Superior temporal gyrus (tissue), 1 donor: ENCODE measurements around the gene INTS1.

Experiments
- DNase-seq: peaks from one replicate; pipeline ENCODE4 v3.0.0-alpha.2; 2016; ENCODE audit errors: extremely low spot score

The INTS1 gene

GRCh38 chr7:1431226-1431625, 73.0 kb downstream of the INTS1 start:
- DNase-seq: no peak

DNA sequence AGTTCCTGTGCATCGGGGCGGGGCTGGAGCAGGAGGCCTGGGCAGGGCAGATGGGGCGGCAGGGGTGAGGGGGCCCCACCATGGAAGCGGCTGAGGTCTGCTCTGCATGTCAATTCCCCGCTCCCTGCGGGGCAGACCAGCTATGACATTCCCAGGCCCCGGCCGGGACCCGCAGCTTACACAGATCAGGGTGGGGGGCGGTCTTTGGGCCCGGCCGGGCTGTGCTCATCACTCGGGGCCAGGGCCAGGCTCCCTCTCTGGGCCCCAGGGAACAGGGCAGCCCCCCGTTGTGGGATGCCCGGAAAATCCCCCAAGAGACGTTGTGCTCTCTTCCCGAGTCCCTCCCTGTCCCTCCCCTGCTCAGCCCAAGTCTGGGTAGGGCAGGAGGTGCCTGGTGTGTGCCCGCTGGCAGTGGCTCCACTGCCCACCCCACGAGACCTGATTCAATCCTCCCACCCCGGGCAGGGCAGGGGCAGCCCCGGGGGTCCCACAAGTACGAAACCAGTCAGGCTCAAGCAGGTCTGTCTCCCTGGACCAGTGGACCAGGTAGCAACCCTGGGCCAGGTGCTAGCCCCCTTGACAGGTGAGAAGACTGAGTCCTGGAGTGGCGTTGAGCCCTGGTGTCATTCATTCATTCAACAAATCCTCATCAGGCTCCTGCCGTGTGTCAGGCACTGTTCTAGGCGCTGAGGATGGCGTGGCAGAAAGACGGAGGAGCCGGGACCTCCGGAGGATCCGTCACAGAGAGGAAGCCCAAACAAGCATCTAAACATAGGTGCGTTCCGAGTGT, 73.9 kb downstream of the INTS1 start:
- DNase-seq: no peak

DNA sequence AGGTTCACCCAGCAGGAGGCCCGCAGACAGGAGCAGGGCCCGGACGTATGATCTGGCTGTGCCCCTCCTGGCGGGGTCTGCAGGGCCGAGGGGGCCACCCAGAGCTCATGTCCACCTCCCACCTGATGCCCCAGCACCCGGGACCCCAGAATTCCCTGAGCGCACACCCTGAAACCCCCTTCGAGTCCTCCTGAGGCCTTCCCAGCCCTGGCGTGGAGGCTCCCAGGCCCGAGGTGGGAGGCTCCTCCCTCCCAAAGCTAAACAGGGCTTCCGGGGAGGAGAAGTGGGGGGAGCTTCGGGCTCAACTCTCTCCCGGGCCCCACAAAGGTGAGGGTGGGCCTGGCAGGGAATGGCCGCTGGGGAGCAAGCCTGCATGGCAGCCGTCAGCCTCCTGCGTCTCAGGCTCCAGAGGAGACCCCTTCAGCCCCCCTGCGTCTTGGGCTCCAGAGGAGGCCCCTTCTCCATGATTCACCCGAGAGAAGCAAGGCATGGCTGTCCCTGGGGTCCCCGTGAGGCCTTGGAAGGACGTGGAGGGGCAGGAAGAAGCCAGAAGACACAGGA, 75.2 kb downstream of the INTS1 start:
- no peak for DNase-seq

GRCh38 chr7:1427064-1427657, 77.0 kb downstream of the INTS1 start:
- no peak for DNase-seq

- DNase-seq: no peak
These were observed 77.7 kb downstream of the INTS1 start for GRCh38 chr7:1426474-1426873.

DNA sequence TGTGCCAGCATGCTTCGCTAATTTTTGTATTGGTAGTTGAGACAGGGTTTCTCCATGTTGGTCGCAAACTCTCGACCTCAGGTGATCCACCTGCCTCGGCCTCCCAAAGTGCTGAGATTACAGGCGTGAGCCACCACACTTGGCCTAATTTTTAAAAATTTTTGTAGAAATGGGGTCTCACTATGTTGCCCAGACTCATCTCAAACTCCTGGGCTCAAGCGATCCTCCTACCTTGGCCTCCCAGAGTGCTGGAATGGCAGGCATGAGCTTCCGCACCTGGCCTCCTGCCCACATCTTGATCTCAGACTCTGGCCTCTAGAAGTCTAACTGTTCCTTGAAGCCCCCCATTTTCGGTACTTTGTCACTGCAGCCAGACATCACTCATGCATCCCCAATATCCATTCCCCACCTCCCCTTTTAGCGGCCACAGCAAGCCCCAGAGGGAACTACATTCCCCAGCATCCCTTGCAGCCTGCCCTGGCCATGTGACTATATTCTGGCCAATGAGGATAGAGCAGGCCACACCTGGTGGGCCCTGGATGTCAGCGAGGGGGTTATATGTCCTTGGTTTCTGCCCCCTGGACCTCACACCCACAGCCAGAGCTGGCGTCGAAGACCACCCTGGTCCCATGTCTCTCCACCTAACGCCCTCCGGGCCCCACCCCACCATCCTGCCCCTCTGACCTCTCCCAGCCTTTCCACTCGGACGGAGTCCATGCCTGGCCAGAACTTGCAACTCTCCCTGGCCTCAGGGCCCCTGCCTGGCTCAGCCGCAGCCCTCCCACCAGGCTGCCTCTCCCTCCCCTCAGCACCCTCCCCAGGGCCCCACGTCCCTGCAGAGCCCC, 78.7 kb downstream of the INTS1 start:
- no peak for DNase-seq

GRCh38 chr7:1424041-1424440, 80.1 kb downstream of the INTS1 start:
- no peak for DNase-seq

DNA sequence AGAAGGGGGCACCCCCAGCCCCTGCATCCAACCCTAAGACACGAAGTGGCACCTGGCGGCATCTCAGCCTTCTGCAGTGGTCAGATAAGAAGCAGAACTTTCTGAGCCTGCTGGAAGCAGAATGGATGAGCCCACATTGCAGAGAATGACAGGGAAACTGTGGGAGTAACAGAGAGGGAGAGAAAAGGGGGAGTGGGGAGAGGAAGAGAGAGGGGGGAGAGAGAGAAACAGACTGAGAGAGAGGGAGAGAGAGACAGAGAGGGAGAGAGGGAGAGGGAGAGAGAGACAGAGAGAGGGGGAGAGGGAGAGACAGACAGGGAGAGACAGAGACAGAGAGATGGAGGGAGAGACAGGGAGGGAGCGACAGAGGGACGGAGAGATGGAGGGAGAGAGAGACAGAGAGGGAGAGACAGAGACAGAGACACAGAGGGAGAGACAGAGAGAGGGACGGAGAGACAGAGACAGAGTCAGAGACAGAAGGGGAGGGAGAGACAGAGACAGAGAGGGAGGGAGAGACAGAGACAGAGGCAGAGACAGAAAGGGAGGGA, 80.9 kb downstream of the INTS1 start:
- no peak for DNase-seq

DNA sequence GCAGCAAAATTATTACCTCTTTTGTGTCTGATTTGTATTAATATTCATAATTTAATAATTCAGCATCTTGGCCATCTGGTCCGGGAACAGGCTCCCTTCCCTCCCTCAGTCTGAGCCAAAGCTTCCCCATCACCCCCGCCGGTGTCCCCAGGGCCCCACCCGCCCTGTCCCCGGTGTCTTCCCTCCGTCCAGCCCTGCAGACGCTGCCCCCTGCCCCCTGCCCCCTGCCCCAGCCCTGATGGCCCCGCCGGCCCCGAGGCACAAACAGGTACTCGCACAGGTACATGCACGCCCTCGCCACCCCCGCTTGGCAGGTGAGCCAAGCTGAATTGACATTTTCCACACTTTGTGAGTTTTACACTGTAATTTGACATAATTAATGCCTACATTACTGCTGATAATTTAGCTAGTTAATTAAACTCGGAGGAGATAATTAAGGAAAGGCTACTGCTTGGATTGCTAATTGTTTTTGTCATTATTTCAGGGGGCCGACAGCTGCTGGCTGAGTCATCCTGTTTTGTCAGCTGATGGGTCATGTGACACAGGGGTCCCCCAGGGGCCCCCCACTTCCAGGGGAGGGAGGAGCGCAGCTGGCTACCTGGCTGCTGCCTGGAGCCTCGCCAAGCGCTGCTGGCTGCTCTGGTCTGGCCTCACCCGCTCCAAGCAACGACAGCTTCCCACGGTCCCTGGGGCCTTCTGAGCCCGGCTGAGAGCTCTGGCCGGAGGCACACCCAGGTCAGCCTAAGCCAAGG, 81.5 kb downstream of the INTS1 start:
- no peak for DNase-seq

DNA sequence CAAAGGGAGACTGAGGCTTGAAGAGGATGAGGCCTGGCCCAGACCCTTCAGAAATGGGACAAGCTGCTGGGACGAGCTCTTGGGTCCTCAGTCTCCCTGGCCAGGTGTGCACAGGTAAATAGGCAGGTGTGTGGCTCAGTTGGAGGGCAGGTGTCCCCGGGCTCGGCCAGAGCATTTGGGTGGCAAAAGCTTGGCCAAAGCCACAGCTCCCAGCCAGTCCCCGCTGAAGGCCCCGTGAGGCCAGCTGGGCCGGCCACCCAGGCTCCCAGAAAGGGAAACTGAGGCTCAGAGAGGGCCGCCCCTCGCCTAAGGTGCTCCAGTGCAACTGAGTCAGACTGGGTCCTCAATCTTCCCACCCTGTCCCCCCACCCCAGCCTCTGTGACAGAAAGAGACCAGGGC, 82.2 kb downstream of the INTS1 start:
- DNase-seq: no peak

DNA sequence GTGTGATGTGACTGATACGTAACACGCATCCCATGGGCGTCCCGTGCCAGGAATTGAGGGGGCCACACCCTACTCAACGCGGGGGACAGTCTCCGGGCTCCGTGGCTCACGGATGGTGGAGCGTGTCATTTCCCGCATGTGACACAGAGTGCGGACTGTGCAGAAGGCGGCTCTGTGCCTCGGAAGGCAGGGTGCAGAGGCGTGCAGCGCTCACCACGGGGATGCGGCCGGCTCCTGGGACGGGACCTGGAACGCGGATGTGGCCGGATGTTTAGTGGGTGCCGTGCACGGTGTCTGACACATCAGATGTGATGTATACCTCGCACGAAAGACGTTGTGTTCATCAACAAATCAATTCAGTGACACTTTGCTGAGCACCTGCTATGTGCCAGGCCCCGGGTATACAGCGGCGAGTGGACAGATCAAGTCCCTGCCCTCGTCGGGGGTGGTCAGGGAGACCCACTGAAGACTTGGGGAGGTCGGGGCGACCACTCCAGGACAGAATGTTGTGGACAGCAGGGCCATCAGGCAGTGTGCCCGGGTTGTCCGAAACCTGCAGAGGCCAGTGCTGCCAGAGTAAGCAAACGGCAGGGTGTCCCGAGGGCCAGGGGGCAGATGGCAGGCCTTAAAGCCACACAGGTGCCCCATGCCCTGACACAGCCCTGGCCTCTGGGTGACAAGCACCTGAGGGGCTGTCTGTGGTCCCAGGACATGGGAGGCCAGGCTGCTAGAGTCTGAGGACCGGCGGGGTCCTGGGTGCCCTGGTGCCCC, 83.0 kb downstream of the INTS1 start:
- no peak for DNase-seq
